GM18873 (cell line): ENCODE measurements around the gene HOXC6.

Source experiments
- ATAC-seq: cut with Tn5 transposase; IDR thresholded peaks from one replicate; pipeline ENCODE4 v1.9.1; 2021; ENCODE audit warnings: mild to moderate bottlenecking, moderate library complexity, moderate number of reproducible peaks; ENCODE audit not compliant: unreplicated experiment, low FRiP score

Gene HOXC6

DNA sequence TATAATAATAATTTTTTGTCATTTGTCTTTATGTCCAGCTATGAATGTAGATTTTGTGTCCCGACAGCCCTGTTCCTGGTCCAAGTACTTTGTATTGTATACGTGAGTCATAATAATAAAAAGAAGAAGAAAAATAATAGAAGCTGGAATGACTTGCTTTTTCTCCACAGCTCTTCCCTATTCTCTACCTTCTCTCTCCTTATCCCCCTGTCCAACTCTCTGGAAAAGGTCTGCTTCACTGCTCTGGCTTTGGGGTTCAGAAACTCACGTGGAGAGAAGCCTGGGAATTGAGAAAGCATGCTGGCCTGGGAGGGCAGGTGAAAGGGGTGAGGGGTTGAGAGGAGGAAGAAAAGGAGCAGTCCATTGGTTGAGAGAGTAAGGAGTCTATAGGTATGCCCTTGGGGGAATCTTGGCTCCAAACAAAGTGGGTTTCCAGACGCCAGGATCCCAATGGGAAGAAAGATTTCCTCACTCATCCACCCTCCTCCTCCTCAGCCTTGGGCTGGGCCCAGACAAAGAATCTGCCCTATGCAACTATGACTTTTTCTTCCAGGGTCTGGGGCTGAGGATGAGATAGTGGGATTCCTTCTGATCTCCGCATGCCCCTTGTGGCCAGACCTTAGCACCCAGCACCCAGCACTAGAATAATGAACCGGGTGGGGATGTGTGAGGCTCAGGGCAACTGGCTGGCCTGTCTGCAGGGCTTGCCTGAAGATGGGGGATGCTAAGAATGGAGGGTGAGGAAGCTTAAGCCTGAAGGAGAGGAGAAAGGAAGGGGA is 15.4 kb upstream of the HOXC6 start:
- no peak for ATAC-seq

DNA sequence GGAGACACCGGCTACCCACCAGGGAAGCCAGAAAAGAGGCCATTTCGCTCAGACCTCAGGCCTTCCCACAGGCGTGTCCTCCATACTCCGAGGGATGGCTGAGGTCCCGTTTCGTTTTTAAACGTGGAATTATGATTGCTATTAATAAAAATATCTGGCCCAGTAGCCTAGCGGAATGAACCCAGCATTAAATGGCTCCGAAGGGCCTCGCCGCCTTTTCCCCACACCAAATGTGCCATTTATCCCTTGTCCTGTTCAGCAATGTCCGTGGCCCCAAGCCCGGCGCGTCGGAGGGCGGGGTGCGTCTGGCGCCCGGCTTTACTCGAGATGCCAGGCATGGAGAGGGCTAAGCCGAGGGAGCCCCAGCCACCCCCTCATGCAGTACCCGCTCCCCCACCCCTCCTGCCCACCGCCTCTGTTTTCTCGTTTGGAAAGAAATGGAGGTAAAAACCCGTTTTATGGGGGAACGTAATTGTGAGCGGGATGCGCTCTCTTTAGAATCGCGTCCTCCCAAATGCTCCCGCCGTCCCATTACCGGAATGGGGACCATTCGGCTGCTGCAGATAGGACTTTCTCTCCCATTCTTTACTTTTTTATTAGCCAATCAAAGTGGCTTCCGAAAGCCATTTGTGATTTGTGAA is 13.7 kb upstream of the HOXC6 start:
- ATAC-seq: no peak

DNA sequence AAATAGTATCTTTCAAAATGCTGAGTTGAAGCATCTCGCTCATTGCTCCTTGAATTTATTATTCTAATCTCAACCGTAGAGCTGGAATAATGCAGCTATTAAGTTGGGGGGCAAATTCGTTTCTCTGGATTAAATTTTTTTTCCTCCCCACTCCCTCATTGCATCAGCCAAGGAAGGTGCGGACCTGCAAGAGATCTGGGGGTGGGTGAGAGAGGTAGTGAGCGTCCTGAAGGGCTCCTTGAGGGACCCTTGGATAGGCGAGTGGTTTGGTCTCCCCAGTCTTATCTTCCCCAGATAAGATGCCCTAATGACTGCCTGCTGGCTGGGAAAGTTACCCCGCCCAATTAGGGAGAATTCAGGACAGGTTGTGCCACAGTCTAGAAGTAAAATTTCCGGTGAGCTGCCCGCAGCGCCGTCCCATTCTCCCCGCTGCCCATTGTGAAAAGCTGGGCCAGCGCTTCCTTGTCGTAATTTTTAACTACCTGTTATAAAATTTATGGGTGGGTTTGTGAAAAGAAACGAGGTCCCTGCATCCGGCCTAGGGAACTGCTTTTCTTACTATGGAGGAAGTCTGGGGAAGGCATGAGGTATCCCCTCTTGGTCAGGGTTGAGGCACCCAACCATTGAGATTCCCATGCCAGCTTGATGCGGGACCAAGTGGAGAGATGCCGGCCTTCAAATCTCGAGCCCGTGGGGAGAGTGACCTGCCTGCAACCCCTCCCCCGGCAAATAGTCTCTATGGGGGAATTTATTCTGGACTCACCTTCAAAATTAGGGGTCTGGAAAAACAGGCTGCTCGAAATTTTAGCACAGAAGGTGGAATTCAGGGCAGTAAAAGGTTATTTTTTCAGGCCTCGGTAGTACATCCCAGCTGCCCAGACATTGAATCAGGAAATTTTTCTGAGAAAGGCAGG is 13.0 kb upstream of the HOXC6 start:
- no peak for ATAC-seq

DNA sequence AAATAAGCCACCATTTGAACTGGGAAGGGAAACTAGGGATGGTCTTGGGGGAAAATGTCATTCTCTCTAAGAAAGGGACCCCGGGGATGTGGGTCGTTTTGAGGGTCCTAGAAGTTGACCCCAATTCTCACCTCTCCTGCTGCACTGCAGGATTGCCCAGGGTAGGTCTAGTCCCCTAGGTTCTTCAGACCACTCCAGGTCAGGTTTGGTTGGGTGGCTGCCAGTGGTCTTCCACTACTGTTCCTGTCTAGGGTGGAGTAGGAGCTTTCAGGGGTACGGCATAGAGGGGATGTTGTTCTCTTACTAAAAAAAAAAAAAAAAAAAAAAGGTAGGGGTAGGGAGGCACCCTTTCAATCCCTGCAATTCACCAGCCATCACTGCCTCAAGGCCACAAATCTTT is 12.2 kb upstream of the HOXC6 start:
- no peak for ATAC-seq

- no peak for ATAC-seq
Observed at GRCh38 chr12:54016478-54016964, 11.7 kb upstream of the HOXC6 start.

- no peak for ATAC-seq
Observed at GRCh38 chr12:54017027-54017788, 11.0 kb upstream of the HOXC6 start.

DNA sequence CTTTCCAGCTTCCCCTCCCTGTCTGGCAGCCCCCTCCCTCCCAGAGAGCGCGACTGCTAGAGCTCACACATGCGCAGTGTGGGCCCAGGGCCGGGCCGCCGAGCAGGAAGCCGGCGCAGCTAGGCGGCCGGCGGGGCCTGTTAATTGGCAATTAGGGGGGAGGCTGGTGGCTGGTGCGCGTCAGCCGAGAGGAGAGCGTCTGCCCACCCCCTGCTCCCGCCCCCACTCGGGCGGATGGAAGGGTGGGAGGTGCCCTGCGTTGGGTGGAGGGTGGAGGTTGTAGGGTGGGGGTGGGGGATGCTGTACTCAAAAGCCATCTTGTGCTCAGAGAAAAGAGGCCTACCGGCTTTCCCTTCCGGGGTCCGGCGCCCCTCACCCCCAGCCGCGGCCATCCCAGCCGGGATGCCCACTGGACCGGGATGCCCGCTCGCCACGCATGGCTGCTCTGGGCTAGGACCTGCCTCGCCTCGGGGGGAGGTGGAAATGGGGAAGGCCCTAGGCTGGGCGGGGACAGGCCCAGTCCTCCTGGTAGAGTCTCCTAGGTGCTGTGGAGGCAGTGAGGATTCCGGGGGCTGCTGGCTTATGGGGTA is 10.3 kb upstream of the HOXC6 start:
- no peak for ATAC-seq

DNA sequence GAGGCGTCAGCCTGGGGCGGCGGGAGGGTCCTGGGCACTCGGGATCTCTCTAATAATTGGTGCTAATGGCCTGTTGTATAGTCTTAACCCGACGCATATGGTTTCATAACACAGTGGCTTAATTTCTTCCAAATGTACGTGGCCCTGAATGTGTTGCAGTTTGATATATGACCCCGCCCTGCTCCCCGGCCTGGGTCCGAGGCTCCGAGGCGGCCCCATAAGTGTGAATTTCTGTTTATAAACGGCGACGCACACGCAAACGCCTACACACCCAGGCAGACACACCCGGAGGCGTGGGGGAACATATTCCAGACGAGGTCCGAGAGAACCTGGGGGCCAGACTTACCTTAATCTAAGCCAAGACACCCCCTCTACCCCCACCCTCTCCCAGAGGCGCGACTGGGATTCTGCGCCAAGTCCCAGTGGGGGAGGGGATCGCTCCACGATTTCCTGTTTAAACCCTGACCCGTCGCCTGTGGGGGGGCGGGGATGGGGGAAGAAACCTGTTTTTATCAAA is 9.7 kb upstream of the HOXC6 start:
- no peak for ATAC-seq

GRCh38 chr12:54019091-54019811 is 9.0 kb upstream of the HOXC6 start:
- ATAC-seq: no peak

GRCh38 chr12:54019924-54020590 is 8.2 kb upstream of the HOXC6 start:
- no peak for ATAC-seq

DNA sequence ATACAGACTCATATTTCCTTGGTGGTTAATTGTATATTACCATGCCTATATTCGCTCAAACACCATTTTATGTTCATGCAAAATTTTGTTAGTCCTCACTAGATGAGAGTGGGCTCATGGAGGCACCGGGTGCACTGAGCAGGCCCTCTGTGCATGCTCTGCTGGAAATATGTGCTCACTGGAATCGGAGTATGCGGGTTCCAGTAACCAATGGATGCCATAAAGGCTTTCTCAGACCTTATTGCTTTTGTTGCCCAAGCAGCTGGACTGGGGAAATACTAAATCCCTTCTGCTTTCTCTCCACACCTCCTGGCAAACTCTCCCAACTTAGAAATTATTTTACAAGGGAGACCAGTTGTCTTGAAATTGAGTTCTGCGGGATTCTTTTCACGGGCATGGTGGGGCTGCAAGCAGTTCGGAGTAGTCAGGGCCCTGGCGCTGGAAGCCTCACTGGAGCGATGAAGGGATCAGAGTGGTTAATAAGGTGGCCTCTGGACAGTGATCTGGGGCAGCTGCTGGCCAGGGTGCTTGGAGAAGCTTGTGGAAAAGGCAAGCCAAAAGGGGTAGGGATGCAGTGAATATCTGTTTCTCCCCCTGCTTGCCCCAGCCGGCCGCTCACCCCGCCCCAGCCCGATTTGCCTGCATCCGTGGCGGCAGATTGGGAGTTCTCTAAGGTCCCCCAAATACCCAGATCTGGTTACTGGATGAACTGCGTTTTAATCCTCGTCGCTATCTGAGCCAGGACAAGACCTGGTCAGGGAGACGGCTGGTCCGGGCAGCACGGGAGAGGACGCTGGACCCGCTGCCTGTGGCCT is 7.4 kb upstream of the HOXC6 start:
- ATAC-seq: no peak

DNA sequence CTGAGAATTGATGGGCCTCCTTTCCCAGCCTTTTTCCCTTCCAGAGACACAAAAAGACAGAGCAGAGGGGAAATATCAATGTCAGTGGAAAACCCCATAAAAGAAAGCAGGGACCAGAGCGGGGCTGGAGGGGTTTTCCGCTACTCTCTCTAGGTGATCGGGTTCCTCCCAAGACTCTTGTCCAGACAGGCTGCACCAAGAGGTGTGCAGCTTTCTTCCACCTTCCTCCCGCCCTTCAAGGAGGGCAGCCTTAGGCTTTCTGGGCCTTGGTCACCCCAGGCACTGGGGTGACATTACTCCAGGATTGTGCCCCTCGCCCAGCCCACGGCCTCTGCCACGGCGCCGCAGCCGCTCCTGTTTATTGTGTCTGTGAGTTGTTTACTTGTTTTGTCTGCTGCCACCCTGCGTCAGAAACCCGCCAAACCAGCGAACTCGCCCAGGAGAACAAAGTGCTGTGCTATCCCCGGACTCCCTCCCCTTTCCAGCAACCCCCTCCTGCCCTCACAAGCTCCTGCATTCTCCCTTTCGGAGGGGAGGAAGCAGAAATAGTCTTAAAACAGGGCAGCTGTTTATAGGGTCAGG is 6.7 kb upstream of the HOXC6 start:
- ATAC-seq: no peak

DNA sequence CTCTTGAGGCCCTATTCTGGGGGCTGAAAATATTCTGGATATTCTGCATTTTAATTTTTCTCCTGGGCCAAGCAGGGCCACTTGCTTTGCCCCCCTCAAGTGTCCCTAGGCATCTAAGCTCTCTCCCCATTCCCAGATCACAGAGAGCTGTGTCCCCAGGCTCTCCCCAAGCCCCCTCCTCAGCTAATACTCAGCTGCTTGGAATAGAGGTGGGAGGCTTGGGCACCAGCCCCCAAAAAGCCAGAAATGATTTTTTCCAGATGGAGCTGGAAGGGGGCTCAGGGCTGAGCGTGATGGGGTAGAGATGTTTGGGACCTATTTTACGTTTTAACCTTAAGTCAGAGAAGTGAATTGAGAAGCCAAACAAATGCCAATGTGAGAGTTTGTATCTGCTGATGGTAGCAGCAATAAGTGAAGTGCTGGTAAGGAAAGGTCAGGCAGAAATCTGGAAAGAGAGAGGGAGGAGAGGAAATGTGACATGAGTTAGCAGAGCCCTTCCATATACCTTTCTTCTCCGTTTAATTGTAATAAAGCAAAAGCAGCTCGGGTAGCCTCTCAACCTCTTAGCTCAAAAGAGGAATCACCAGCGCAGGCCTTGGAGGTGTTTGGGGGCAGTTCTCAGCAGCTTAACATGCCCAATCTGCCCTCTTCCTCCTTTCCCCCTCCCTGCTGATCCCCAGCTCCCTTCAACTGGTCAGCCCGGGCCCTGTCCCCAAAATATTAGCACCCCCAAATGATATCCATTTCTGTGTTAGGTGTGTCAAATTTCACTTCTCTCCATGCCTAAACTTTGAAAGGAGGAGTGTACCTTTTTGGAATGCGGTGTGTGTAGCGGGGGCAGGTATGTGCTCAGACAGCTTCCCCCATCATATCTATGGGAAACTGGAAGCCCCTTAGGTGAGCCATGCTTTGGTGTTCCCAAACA is 5.0 kb upstream of the HOXC6 start:
- no peak for ATAC-seq

- ATAC-seq: no peak
Observed at GRCh38 chr12:54024127-54024526, 4.1 kb upstream of the HOXC6 start.

DNA sequence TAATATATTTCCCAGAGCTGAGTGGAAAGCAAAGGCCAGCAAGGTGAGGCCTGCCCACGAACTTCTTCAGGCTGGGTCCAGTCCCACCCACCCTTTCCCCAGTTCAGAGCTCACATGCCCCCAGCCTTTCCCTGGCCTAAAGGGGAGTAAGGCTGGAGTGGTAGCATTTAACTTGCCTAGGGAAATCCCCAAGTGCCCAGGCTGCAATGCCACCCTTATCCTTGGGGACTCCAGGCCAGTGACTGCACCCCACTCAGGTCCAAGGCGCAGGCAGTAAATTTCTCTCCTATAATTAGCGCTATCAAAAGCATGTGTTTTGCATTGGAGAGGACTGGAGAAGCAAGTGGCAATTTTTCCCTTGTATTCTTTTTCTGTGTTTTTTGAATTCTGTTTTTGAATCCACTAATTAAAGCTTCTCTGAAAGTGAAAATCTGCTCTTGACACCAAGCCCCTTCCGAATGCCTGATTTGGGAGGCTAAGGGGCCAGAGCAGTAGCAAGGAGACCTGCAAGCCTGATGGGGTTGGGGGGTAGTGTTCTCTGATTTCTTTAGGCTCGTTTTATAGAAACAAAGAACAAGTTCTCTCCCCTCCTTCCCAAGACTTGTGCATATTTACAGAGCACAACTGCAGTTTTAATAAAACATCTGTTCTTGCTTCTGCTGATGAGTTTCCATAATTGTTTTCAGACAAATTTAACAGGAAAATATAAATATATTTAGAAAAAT is 3.5 kb upstream of the HOXC6 start:
- no peak for ATAC-seq
